ENCODE data around the gene ARVCF.
A peak's percentile ranks its signal among the peaks of the same experiment; 100 is the strongest.

The ARVCF gene

GRCh38 chr22:20031732-20032406 is 15.2 kb upstream of the ARVCF start:
- DNase-seq (ENCODE audit: low read depth, low spot score) = no peak

- no peak for DNase-seq (ENCODE audit: low read depth, low spot score)
Observed at GRCh38 chr22:20029550-20030225, 13.1 kb upstream of the ARVCF start.

GRCh38 chr22:20028855-20029549 is 12.4 kb upstream of the ARVCF start:
- DNase-seq (ENCODE audit: low read depth, low spot score) = no peak

GRCh38 chr22:20027966-20028854 is 11.6 kb upstream of the ARVCF start:
- no peak for DNase-seq (ENCODE audit: low read depth, low spot score)

- DNase-seq (ENCODE audit: low read depth, low spot score) = no peak
Observed at GRCh38 chr22:20026996-20027601, 10.5 kb upstream of the ARVCF start.

GRCh38 chr22:20026204-20026908 is 9.7 kb upstream of the ARVCF start:
- DNase-seq (ENCODE audit: low read depth, low spot score) = no peak

GRCh38 chr22:20025401-20026203 is 9.0 kb upstream of the ARVCF start:
- no peak for DNase-seq (ENCODE audit: low read depth, low spot score)

GRCh38 chr22:20024650-20025397 is 8.2 kb upstream of the ARVCF start:
- no peak for DNase-seq (ENCODE audit: low read depth, low spot score)

- DNase-seq (ENCODE audit: low read depth, low spot score) = no peak
Observed at GRCh38 chr22:20024225-20024624, 7.6 kb upstream of the ARVCF start.

GRCh38 chr22:20022978-20023613 is 6.5 kb upstream of the ARVCF start:
- no peak for DNase-seq (ENCODE audit: low read depth, low spot score)

- no peak for DNase-seq (ENCODE audit: low read depth, low spot score)
Observed at GRCh38 chr22:20022231-20022977, 5.8 kb upstream of the ARVCF start.

- no peak for DNase-seq (ENCODE audit: low read depth, low spot score)
Observed at GRCh38 chr22:20021196-20022181, 4.9 kb upstream of the ARVCF start.

GRCh38 chr22:20020533-20021195 is 4.0 kb upstream of the ARVCF start, which contains the start of gene TANGO2:
Gene TANGO2 (plus strand): TSS chr22:20021110. CDS start chr22:20036799, 15,689 bp downstream.
- DNase-seq (ENCODE audit: low read depth, low spot score) = peak; percentile 67

- DNase-seq (ENCODE audit: low read depth, low spot score) = no peak
Observed at GRCh38 chr22:20019661-20020532, 3.3 kb upstream of the ARVCF start.

- DNase-seq (ENCODE audit: low read depth, low spot score) = no peak
Observed at GRCh38 chr22:20018001-20018400, 1.4 kb upstream of the ARVCF start.
